Sigmoid colon (tissue), 3 donors: Measurements from ENCODE around the gene RRM2.

ENCODE experiments used
- POLR2A ChIP-seq, 2 donors: fragments of 450-650 bp; IDR thresholded peaks; one replicate each; pipeline ENCODE4 v1.6.1; 2016; ENCODE audit warnings: antibody characterized with exemption in 2 of 2, mild to moderate bottlenecking in 2 of 2, moderate library complexity in 2 of 2
- TF ChIP-seq, protein P1 (sequence below), 4 experiments: fragments of 450-650 bp in 3 of 4; fragments of 200-600 bp in 1 of 4; IDR thresholded peaks; one replicate each; pipeline ENCODE4 v1.5.1; 2016 to 2019; ENCODE audit warnings: antibody characterized with exemption in 4 of 4, mild to moderate bottlenecking in 3 of 4, moderate library complexity in 2 of 4

DNA sequence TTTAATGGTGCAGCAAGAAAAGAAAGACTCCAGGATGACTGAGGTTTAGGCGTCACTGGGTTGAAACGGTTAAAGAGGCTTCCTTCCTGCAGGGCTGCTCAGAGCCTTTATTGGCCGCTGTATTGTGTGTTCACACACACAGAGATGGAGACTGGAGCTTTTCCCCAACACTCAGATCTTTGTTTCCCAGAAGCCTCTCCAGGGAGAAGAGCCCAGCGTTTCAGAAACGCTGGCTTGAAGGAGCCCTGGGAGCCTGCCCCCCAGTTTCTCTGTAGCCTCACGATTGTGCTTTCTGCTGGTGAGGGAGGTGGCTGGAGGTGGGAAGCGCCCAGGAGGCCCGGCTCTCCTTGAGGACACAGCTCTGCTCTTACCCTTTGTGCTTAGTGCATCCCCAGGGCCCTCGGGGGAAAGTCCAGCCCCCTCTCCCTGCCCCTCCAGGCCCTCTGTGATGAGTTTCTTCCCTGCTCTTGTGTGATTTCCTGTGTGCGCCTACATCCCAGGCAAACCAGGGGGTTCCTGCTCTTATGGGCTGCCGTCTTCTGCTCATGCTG, 37.1 kb downstream of the RRM2 start:
- TF ChIP-seq, protein P1, sequence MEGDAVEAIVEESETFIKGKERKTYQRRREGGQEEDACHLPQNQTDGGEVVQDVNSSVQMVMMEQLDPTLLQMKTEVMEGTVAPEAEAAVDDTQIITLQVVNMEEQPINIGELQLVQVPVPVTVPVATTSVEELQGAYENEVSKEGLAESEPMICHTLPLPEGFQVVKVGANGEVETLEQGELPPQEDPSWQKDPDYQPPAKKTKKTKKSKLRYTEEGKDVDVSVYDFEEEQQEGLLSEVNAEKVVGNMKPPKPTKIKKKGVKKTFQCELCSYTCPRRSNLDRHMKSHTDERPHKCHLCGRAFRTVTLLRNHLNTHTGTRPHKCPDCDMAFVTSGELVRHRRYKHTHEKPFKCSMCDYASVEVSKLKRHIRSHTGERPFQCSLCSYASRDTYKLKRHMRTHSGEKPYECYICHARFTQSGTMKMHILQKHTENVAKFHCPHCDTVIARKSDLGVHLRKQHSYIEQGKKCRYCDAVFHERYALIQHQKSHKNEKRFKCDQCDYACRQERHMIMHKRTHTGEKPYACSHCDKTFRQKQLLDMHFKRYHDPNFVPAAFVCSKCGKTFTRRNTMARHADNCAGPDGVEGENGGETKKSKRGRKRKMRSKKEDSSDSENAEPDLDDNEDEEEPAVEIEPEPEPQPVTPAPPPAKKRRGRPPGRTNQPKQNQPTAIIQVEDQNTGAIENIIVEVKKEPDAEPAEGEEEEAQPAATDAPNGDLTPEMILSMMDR (IDR thresholded peaks at IDR 0.05) = no peak
- no peak for TF ChIP-seq POLR2A (IDR thresholded peaks at IDR 0.05)
